ENCODE results near the gene PDXK. TPM values are rescaled to one million over a fixed set of nuclear protein-coding genes. Genes with fewer than 3 reads are reported as not detected.

PDXK gene
- total and polyA plus RNA-seq, 2 of the 8 experiments (the other 6 are each of a cell fraction or from before 2014, with no cell fraction given) = 78.0 to 112 TPM

DNA sequence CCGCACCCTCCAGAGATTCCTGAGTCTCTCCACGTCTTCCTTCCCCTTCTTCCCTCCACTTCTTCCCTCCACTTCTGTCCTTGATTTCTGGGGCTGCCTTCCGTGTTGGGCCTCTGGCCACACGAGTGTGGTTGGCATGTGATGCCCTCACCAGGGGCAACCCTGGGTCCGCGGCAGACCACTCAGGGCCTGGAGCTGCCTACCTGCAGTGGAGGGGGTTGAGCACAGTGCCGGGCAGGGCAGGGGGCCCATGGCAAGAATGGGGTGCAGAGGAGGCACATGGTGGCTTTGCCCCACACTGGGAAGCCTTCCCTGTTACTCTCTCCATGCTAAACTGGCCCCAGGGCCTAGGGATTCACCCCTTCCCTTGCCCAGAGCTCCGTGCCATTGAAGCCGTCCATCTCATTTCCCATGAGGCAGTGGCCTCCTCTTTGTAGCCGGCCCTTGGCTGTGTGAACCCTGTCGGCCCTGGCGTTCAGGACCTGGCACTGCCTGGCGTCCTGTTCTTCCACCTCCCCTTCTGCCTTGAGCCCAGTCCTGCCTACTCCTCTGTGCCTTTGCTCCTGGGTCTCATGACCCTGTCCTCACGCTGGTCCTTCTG lies 83.9 kb downstream of the PDXK start:
- Histone ChIP-seq H3K4me3 (ENCODE audit: extremely low read depth in 1 of 4, insufficient read depth in 2 of 4, low read depth in 3 of 4, low read length in 4 of 4) (no peak overlapping the region), H3K23ac (ENCODE audit: insufficient read length) (no peak overlapping the region), H2BK20ac (ENCODE audit: low read length) (no peak overlapping the region), H3K27ac (ENCODE audit: low read depth, low read length) (no peak overlapping the region), H4K5ac (ENCODE audit: insufficient read length, low read depth, low read length) (no peak overlapping the region), H2AFZ (ENCODE audit: low read length) (no peak overlapping the region), H3K18ac (ENCODE audit: extremely low read depth, low read length) (no peak overlapping the region), H3K9me3 (ENCODE audit: insufficient read depth in 2 of 2, low read depth in 1 of 2, low read length in 1 of 2) (no peaks in the 10 kb centered on the region), H3K4ac (replicated peaks; ENCODE audit: insufficient read length, low read depth, low read length) (no peak overlapping the region), H3K23me2 (ENCODE audit: low read depth, low read length) (no peaks in the 10 kb centered on the region), H4K8ac (ENCODE audit: extremely low read depth, insufficient read depth, low read length) (no peak overlapping the region), H3K4me2 (ENCODE audit: insufficient read depth in 1 of 2, low read depth in 2 of 2, low read length in 2 of 2) (no peak overlapping the region), H2BK15ac (ENCODE audit: low read length) (no peak overlapping the region), H3K4me1 (replicated peaks in 1 of 4; ENCODE audit: control insufficient read depth in 3 of 4, insufficient read depth in 4 of 4, low read length in 3 of 4) (no peaks in the 10 kb centered on the region), H3K27me3 (replicated peaks in 1 of 4; ENCODE audit: control insufficient read depth in 3 of 4, extremely low read depth in 1 of 4, insufficient read depth in 3 of 4, low read length in 3 of 4) (no peaks in the 10 kb centered on the region), H2BK5ac (ENCODE audit: low read depth, low read length) (no peak overlapping the region; the same call in 1 of the 2 replicates), H3K9ac (replicated peaks in 1 of 4; ENCODE audit: extremely low read depth in 1 of 4, low read depth in 3 of 4, low read length in 3 of 4) (no peak overlapping the region), H3K79me2 (ENCODE audit: control insufficient read depth in 1 of 2, insufficient read depth in 2 of 2, low read length in 2 of 2) (no peaks in the 10 kb centered on the region), H2BK12ac (ENCODE audit: low read depth, low read length) (no peak overlapping the region), H2BK120ac (replicated peaks; ENCODE audit: low read depth, low read length) (no peak overlapping the region), H4K20me1 (replicated peaks in 1 of 2; ENCODE audit: control insufficient read depth in 1 of 2, insufficient read depth in 2 of 2, low read length in 2 of 2) (peaks cover 18 to 21% of the 10 kb centered on the region in 2 experiments), H3K56ac (replicated peaks; ENCODE audit: insufficient read length, low read depth, low read length) (no peak overlapping the region), H4K91ac (replicated peaks; ENCODE audit: insufficient read length, low read length) (no peak overlapping the region), H2AK5ac (ENCODE audit: low read depth, low read length) (no peak overlapping the region), H3K14ac (ENCODE audit: insufficient read length) (no peak overlapping the region), H3K79me1 (ENCODE audit: low read depth, low read length) (peaks cover 3% of the 10 kb centered on the region; the same call in 1 of the 2 replicates), H3K36me3 (ENCODE audit: control insufficient read depth in 2 of 4, insufficient read depth in 4 of 4, low read length in 3 of 4) (peaks cover 25 to 64% (median 50%) of the 10 kb centered on the region in 4 experiments)
- no peak for DNase-seq (ENCODE audit: low read depth in 1 of 2, low spot score in 2 of 2)
- TF ChIP-seq SIX5 (IDR thresholded peaks at IDR 0.05; ENCODE audit: low read depth, low read length) (no peak), TAF7 (optimal IDR thresholded peaks at IDR 0.05; ENCODE audit: borderline replicate concordance, low read depth, low read length) (no peak), KDM5A (IDR thresholded peaks at IDR 0.05; ENCODE audit: low read length) (no peak), BACH1 (IDR thresholded peaks at IDR 0.05; ENCODE audit: low read length) (no peak)
- TF ChIP-seq, protein P1, sequence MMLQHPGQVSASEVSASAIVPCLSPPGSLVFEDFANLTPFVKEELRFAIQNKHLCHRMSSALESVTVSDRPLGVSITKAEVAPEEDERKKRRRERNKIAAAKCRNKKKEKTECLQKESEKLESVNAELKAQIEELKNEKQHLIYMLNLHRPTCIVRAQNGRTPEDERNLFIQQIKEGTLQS (IDR thresholded peaks at IDR 0.05; ENCODE audit: insufficient read depth, low read depth, low read length) = no peak
- no peak for FAIRE-seq
- CTCF ChIA-PET (ENCODE audit: partially characterized antibody) = interaction anchor here (0.9 to 1.1 kb wide), 2 partner anchors 9 to 13 kb away, joined by 3 read pairs; partner anchors contain the start of gene RRP1
- POLR2A ChIA-PET (ENCODE audit: partially characterized antibody) = interaction anchor here (1.0 to 1.5 kb wide), 4 partner anchors 9 to 41 kb away, joined by 3 to 6 read pairs (median 4); partner anchors contain the start of gene RRP1
- 98% methylated on average over 14 of the region's 14 CpGs; no CpG with 5 or more reads in 1 of the 2 experiments for WGBS, 2 experiments (ENCODE audit: extremely low coverage in 1 of 2, insufficient coverage in 1 of 2, insufficient read length in 1 of 2, insufficient replicate concordance in 2 of 2, low coverage in 1 of 2, low lambda C conversion rate in 2 of 2, missing lambda C conversion rate in 1 of 2)

All from H1 (cell line).